H1 (cell line): ENCODE results near the gene GIMAP5. TPM values are rescaled to one million over a fixed set of nuclear protein-coding genes. Genes with fewer than 3 reads are reported as not detected.

Experiments
- ASH2L ChIP-seq: fragments of 200-600, 300-600 bp; sonication (generic); IDR thresholded peaks from one replicate; pipeline ENCODE4 v1.7.1; 2017; ENCODE audit warnings: low read length
- BACH1 ChIP-seq: IDR thresholded peaks from 2 replicates; pipeline ENCODE4 v1.6.1; 2012; ENCODE audit warnings: low read length, improper control_type of control experiment
- CREB1 ChIP-seq: IDR thresholded peaks from 2 replicates; pipeline ENCODE4 v1.6.1; 2012; ENCODE audit warnings: inconsistent platforms
- JUND ChIP-seq: IDR thresholded peaks from 2 replicates; pipeline ENCODE4 v1.6.1; 2011; ENCODE audit warnings: mild to moderate bottlenecking, improper control_type of control experiment, low read length
- SIRT6 ChIP-seq: IDR thresholded peaks from one replicate; pipeline ENCODE4 v1.7.1; 2012; ENCODE audit warnings: low read length, inconsistent platforms
- SP1 ChIP-seq: IDR thresholded peaks from 2 replicates; pipeline ENCODE4 v1.6.1; 2011; ENCODE audit warnings: low read depth, low read length
- TBP ChIP-seq: IDR thresholded peaks from 2 replicates; pipeline ENCODE4 v1.6.1; 2011; ENCODE audit warnings: low read depth, low read length, improper control_type of control experiment
- YY1 ChIP-seq: IDR thresholded peaks from 2 replicates; pipeline ENCODE4 v1.6.1; 2011; ENCODE audit warnings: low read depth, mild to moderate bottlenecking, low read length
- polyA plus RNA-seq, 7 experiments: library from polyadenylated mRNA; depleted of rRNA in 3 of 7; stranded (reverse) in 5 of 7; unstranded in 2 of 7; fragments of >200 nt in 5 of 7; fragments of 200-250 nt in 2 of 7; gene quantifications; 1 replicate in 5 of 7; 2 replicates in 1 of 7; 4 replicates in 1 of 7; pipeline versions ENCODE4 v1.2.1 to v1.2.3, GENCODE V29; 2011 to 2013; ENCODE audit warnings: missing spikeins in 2 of 7, mixed read lengths in 2 of 7
- total RNA-seq: library from RNA; stranded (reverse); fragmentation: NEBNext Ultra II Directional; extraction: Animal tissue kit (Norgen Biotek cat#: 25700); gene quantifications from 2 replicates; pipeline ENCODE4 v1.2.1, GENCODE V29; 2021
- TF ChIP-seq, protein P1 (sequence below): fragments of 300-600 bp; sonication (generic); IDR thresholded peaks from 2 replicates; pipeline ENCODE4 v1.7.1; 2012; ENCODE audit warnings: low read length, moderate library complexity, mild to moderate bottlenecking, inconsistent platforms; ENCODE audit not compliant: insufficient replicate concordance

Gene GIMAP5
- total and polyA plus RNA-seq, 2 of the 8 experiments (the other 6 are each of a cell fraction or from before 2014, with no cell fraction given) = not detected

DNA sequence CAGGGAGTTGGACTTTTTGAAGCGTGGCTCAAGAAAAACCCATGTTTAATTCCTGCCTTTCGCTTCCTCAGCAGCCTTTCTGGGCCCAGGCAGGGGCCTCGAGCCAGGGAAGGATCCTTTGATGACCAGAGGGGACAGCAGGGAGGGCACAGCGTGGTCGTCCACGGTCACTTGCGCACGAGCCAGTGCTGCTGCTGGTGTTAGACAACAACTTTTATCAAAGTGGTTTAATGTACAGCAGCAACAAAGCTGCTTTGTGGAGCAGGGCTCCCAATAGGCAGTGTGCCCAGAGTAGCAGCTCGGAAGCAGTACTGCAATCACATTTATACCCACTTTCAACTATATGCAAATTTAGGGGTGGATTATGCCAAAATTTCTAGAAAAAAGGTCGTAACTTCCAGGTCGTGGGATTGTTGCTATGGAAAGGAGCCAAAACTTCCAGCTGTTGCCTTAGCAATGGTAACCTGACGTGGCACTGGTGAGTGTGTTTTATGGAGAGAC is 14.7 kb upstream of the GIMAP5 start (continued):
- TF ChIP-seq, protein P1, sequence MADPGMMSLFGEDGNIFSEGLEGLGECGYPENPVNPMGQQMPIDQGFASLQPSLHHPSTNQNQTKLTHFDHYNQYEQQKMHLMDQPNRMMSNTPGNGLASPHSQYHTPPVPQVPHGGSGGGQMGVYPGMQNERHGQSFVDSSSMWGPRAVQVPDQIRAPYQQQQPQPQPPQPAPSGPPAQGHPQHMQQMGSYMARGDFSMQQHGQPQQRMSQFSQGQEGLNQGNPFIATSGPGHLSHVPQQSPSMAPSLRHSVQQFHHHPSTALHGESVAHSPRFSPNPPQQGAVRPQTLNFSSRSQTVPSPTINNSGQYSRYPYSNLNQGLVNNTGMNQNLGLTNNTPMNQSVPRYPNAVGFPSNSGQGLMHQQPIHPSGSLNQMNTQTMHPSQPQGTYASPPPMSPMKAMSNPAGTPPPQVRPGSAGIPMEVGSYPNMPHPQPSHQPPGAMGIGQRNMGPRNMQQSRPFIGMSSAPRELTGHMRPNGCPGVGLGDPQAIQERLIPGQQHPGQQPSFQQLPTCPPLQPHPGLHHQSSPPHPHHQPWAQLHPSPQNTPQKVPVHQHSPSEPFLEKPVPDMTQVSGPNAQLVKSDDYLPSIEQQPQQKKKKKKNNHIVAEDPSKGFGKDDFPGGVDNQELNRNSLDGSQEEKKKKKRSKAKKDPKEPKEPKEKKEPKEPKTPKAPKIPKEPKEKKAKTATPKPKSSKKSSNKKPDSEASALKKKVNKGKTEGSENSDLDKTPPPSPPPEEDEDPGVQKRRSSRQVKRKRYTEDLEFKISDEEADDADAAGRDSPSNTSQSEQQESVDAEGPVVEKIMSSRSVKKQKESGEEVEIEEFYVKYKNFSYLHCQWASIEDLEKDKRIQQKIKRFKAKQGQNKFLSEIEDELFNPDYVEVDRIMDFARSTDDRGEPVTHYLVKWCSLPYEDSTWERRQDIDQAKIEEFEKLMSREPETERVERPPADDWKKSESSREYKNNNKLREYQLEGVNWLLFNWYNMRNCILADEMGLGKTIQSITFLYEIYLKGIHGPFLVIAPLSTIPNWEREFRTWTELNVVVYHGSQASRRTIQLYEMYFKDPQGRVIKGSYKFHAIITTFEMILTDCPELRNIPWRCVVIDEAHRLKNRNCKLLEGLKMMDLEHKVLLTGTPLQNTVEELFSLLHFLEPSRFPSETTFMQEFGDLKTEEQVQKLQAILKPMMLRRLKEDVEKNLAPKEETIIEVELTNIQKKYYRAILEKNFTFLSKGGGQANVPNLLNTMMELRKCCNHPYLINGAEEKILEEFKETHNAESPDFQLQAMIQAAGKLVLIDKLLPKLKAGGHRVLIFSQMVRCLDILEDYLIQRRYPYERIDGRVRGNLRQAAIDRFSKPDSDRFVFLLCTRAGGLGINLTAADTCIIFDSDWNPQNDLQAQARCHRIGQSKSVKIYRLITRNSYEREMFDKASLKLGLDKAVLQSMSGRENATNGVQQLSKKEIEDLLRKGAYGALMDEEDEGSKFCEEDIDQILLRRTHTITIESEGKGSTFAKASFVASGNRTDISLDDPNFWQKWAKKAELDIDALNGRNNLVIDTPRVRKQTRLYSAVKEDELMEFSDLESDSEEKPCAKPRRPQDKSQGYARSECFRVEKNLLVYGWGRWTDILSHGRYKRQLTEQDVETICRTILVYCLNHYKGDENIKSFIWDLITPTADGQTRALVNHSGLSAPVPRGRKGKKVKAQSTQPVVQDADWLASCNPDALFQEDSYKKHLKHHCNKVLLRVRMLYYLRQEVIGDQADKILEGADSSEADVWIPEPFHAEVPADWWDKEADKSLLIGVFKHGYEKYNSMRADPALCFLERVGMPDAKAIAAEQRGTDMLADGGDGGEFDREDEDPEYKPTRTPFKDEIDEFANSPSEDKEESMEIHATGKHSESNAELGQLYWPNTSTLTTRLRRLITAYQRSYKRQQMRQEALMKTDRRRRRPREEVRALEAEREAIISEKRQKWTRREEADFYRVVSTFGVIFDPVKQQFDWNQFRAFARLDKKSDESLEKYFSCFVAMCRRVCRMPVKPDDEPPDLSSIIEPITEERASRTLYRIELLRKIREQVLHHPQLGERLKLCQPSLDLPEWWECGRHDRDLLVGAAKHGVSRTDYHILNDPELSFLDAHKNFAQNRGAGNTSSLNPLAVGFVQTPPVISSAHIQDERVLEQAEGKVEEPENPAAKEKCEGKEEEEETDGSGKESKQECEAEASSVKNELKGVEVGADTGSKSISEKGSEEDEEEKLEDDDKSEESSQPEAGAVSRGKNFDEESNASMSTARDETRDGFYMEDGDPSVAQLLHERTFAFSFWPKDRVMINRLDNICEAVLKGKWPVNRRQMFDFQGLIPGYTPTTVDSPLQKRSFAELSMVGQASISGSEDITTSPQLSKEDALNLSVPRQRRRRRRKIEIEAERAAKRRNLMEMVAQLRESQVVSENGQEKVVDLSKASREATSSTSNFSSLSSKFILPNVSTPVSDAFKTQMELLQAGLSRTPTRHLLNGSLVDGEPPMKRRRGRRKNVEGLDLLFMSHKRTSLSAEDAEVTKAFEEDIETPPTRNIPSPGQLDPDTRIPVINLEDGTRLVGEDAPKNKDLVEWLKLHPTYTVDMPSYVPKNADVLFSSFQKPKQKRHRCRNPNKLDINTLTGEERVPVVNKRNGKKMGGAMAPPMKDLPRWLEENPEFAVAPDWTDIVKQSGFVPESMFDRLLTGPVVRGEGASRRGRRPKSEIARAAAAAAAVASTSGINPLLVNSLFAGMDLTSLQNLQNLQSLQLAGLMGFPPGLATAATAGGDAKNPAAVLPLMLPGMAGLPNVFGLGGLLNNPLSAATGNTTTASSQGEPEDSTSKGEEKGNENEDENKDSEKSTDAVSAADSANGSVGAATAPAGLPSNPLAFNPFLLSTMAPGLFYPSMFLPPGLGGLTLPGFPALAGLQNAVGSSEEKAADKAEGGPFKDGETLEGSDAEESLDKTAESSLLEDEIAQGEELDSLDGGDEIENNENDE = no peak
- TF ChIP-seq SIRT6 (no peak), BACH1 (no peak), TBP (no peak), CREB1 (no peak), JUND (no peak), SP1 (no peak), ASH2L (no peak), YY1 (no peak)
